HCT116 (cell line): ENCODE measurements around the gene PADI2. TPM values are rescaled to one million over a fixed set of nuclear protein-coding genes. Genes with fewer than 3 reads are reported as not detected.

Experiments used
- ATAC-seq: fragments of 200-7000 bp; cut with Tn5 transposase; 2 replicates; pipeline ENCODE4 v1.9.1; 2020; ENCODE audit warnings: mild to moderate bottlenecking, moderate library complexity
- BruUV-seq: library from RNA; stranded (reverse); fragments of 400-500 nt; replicated peaks from 2 replicates; lab custom pipeline; 2021; lab: Mats Ljungman, UMichigan
- CTCF ChIA-PET: fragments of 300-600 bp; sonication (Branson Sonifier 250); formaldehyde crosslinking; loops from one replicate; lab custom pipeline; 2021; ENCODE audit warnings: antibody characterized with exemption; lab: Charles Lee
- POLR2A ChIA-PET: fragments of 300-600, 350-600 bp; sonication (Branson Sonifier 250); formaldehyde crosslinking; loops from one replicate; lab custom pipeline; 2021; ENCODE audit warnings: antibody characterized with exemption; lab: Charles Lee
- RAD21 ChIA-PET, 2 experiments: fragments of 300-600 bp; sonication (Branson Sonifier 250); formaldehyde crosslinking; loops; one replicate each; lab custom pipeline; 2023; ENCODE audit warnings: low total read pairs in 2 of 2; ENCODE audit not compliant: uncharacterized antibody in 2 of 2, unreplicated experiment in 2 of 2, low non-redundant PET in 1 of 2; lab: Charles Lee
- DNase-seq: peaks from one replicate; pipeline ENCODE4 v3.0.0-alpha.2; 2010; ENCODE audit warnings: low read depth, low spot score
- H2AFZ ChIP-seq: fragments of 200-600 bp; shearing (Covaris generic), sonication (generic); 2 replicates; pipeline ENCODE4 v1.6.1; 2017; ENCODE audit warnings: low read depth, mixed run types, mixed read lengths, antibody characterized with exemption, low read length; ENCODE audit not compliant: poor library complexity, severe bottlenecking
- H3K27ac ChIP-seq: 2 replicates; pipeline ENCODE4 v1.5.1; 2012; ENCODE audit warnings: low read depth, low read length
- H3K27me3 ChIP-seq: fragments of 200-600 bp; sonication (generic); 2 replicates; pipeline ENCODE4 v1.6.1; 2016; ENCODE audit warnings: mixed run types, low read length, mixed read lengths; ENCODE audit not compliant: insufficient read depth
- H3K36me3 ChIP-seq, 2 experiments: fragments of 200-500 bp in 1 of 2; fragments of 200-600 bp in 1 of 2; sonication (Bioruptor generic) in 1 of 2; sonication (generic) in 1 of 2; 2 replicates each; pipeline versions ENCODE4 v1.5.1 to v1.6.1; 2014 to 2016; ENCODE audit warnings: low read length in 2 of 2, inconsistent platforms in 1 of 2, mixed read lengths in 1 of 2, mixed run types in 1 of 2; ENCODE audit not compliant: insufficient read depth in 2 of 2, control insufficient read depth in 1 of 2
- H3K4me1 ChIP-seq, 2 experiments: fragments of 200-600 bp in 1 of 2; sonication (generic) in 1 of 2; 2 replicates each; pipeline versions ENCODE4 v1.5.1 to v1.6.1; 2012 to 2017; ENCODE audit warnings: low read length in 2 of 2, inconsistent platforms in 1 of 2, mild to moderate bottlenecking in 1 of 2, mixed read lengths in 1 of 2, mixed run types in 1 of 2, moderate library complexity in 1 of 2; ENCODE audit not compliant: insufficient read depth in 2 of 2, control insufficient read depth in 1 of 2
- H3K4me2 ChIP-seq: fragments of 200-600 bp; sonication (generic); 2 replicates; pipeline ENCODE4 v1.6.1; 2017; ENCODE audit warnings: mixed run types, low read length, mixed read lengths
- H3K4me3 ChIP-seq, 2 experiments: fragments of 200-600 bp in 1 of 2; sonication (generic) in 1 of 2; replicated peaks in 1 of 2; 2 replicates each; pipeline ENCODE4 v1.5.1; 2011 to 2016; ENCODE audit warnings: low read length in 2 of 2, control low read depth in 1 of 2, low read depth in 1 of 2, mild to moderate bottlenecking in 1 of 2, mixed read lengths in 1 of 2, mixed run types in 1 of 2
- H3K79me2 ChIP-seq: fragments of 200-600 bp; sonication (generic); 2 replicates; pipeline ENCODE4 v1.6.1; 2017; ENCODE audit warnings: mild to moderate bottlenecking, mixed run types, low read length, moderate library complexity, mixed read lengths; ENCODE audit not compliant: insufficient read depth
- H3K9ac ChIP-seq: fragments of 200-600 bp; sonication (generic); 2 replicates; pipeline ENCODE4 v1.6.1; 2016; ENCODE audit warnings: low read length, mixed read lengths
- H3K9me2 ChIP-seq: fragments of 200-600 bp; sonication (generic), shearing (Covaris generic); 2 replicates; pipeline ENCODE4 v1.6.1; 2017; ENCODE audit warnings: mixed run types, mild to moderate bottlenecking, moderate library complexity; ENCODE audit not compliant: insufficient read depth
- H3K9me3 ChIP-seq, 2 experiments: fragments of 200-500 bp in 1 of 2; fragments of 200-600 bp in 1 of 2; sonication (Bioruptor generic) in 1 of 2; sonication (generic) in 1 of 2; 2 replicates each; pipeline ENCODE4 v1.6.1; 2014 to 2017; ENCODE audit warnings: low read length in 2 of 2, mixed read lengths in 2 of 2, inconsistent platforms in 1 of 2, low read depth in 1 of 2, mild to moderate bottlenecking in 1 of 2, mixed run types in 1 of 2, moderate library complexity in 1 of 2; ENCODE audit not compliant: control insufficient read depth in 1 of 2, insufficient read depth in 1 of 2
- H4K20me1 ChIP-seq: fragments of 200-600 bp; sonication (generic), shearing (Covaris generic); 2 replicates; pipeline ENCODE4 v1.6.1; 2017; ENCODE audit warnings: mixed run types, mild to moderate bottlenecking, moderate library complexity; ENCODE audit not compliant: insufficient read depth
- CEBPB ChIP-seq: IDR thresholded peaks from 2 replicates; pipeline ENCODE4 v1.6.1; 2012; ENCODE audit warnings: low read depth
- JUND ChIP-seq: IDR thresholded peaks from 2 replicates; pipeline ENCODE4 v1.6.1; 2012
- POLR2A ChIP-seq: IDR thresholded peaks from 2 replicates; pipeline ENCODE4 v1.7.0; 2011; ENCODE audit warnings: borderline replicate concordance; ENCODE audit not compliant: insufficient read depth, insufficient read length; ENCODE audit errors: extremely low read depth
- POLR2AphosphoS5 ChIP-seq: IDR thresholded peaks from 2 replicates; pipeline ENCODE4 v1.6.1; 2011; ENCODE audit warnings: mild to moderate bottlenecking, low read depth, low read length, moderate library complexity
- SP1 ChIP-seq: IDR thresholded peaks from 2 replicates; pipeline ENCODE4 v1.6.1; 2012; ENCODE audit warnings: low read depth
- YY1 ChIP-seq: IDR thresholded peaks from 2 replicates; pipeline ENCODE4 v1.6.1; 2011; ENCODE audit warnings: low read length, low read depth, moderate library complexity, mild to moderate bottlenecking; ENCODE audit not compliant: insufficient replicate concordance; ENCODE audit errors: extremely low read depth
- intact Hi-C: fragments of 100-400 bp; cut with micrococcal nuclease; formaldehyde crosslinking; loops from 2 replicates; pipeline ENCODE4 v1.10.0; 2022
- total RNA-seq: library from RNA; stranded (reverse); gene quantifications from one replicate; pipeline ENCODE4 v1.2.1, GENCODE V29; 2021; ENCODE audit not compliant: unreplicated experiment
- TF ChIP-seq, protein P1 (sequence below): IDR thresholded peaks from 2 replicates; pipeline ENCODE4 v1.6.1; 2012; ENCODE audit warnings: low read depth
- TF ChIP-seq, protein P2 (sequence below), 3 experiments: fragments of 200-600 bp in 1 of 3; sonication (generic) in 1 of 3; IDR thresholded peaks in 2 of 3; conservative IDR thresholded peaks in 1 of 3; 2 replicates each; pipeline ENCODE4 v1.5.1; 2012 to 2017; ENCODE audit warnings: low read depth in 2 of 3, low read length in 2 of 3, antibody characterized with exemption in 1 of 3, borderline replicate concordance in 1 of 3, control low read depth in 1 of 3, mild to moderate bottlenecking in 1 of 3, mixed read lengths in 1 of 3, mixed run types in 1 of 3, moderate library complexity in 1 of 3; ENCODE audit not compliant: insufficient read depth in 1 of 3
- TF ChIP-seq, protein P3 (sequence below): IDR thresholded peaks from 2 replicates; pipeline ENCODE4 v1.6.1; 2012

The PADI2 gene
- total RNA-seq, 1 experiment from 2014 or later, result 2.7 TPM

DNA sequence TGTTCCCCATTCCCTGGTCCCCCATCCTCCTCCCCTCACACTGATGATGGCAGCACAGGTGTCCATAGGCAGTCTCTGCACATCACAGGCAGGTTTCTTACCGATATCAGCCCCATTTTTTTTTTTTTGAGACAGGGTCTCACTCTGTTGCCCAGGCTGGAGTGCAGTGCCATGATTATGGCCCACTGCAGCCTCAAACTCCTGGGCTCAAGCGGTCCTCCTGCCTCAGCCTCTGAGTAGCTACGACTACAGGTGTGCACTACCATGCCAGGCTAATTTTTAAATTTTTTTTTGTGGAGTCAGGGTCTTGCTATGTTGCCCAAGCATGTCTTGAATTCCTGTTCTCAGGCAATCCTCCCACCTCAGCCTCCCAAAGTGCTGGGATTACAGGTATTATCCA lies 36.5 kb downstream of the PADI2 start:
- no peaks in the 10 kb centered on the region for H3K9me2 ChIP-seq
- no peak for DNase-seq
- no peak for ATAC-seq
- no peaks in the 10 kb centered on the region for H3K4me1 ChIP-seq
- H3K4me3 ChIP-seq, result no peak overlapping the region
- H3K36me3 ChIP-seq, result no peaks in the 10 kb centered on the region
- intact Hi-C loops, result no loop called here
- H3K9ac ChIP-seq, result no peak overlapping the region
- no TSS peak for BruUV-seq
- no peak overlapping the region for H2AFZ ChIP-seq
- no peak for TF ChIP-seq POLR2AphosphoS5
- no peak for TF ChIP-seq SP1
- TF ChIP-seq YY1, result no peak
- TF ChIP-seq, protein P1, sequence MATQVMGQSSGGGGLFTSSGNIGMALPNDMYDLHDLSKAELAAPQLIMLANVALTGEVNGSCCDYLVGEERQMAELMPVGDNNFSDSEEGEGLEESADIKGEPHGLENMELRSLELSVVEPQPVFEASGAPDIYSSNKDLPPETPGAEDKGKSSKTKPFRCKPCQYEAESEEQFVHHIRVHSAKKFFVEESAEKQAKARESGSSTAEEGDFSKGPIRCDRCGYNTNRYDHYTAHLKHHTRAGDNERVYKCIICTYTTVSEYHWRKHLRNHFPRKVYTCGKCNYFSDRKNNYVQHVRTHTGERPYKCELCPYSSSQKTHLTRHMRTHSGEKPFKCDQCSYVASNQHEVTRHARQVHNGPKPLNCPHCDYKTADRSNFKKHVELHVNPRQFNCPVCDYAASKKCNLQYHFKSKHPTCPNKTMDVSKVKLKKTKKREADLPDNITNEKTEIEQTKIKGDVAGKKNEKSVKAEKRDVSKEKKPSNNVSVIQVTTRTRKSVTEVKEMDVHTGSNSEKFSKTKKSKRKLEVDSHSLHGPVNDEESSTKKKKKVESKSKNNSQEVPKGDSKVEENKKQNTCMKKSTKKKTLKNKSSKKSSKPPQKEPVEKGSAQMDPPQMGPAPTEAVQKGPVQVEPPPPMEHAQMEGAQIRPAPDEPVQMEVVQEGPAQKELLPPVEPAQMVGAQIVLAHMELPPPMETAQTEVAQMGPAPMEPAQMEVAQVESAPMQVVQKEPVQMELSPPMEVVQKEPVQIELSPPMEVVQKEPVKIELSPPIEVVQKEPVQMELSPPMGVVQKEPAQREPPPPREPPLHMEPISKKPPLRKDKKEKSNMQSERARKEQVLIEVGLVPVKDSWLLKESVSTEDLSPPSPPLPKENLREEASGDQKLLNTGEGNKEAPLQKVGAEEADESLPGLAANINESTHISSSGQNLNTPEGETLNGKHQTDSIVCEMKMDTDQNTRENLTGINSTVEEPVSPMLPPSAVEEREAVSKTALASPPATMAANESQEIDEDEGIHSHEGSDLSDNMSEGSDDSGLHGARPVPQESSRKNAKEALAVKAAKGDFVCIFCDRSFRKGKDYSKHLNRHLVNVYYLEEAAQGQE, result no peak
- no peak for TF ChIP-seq POLR2A
- no peak for TF ChIP-seq CEBPB
- TF ChIP-seq, protein P2, sequence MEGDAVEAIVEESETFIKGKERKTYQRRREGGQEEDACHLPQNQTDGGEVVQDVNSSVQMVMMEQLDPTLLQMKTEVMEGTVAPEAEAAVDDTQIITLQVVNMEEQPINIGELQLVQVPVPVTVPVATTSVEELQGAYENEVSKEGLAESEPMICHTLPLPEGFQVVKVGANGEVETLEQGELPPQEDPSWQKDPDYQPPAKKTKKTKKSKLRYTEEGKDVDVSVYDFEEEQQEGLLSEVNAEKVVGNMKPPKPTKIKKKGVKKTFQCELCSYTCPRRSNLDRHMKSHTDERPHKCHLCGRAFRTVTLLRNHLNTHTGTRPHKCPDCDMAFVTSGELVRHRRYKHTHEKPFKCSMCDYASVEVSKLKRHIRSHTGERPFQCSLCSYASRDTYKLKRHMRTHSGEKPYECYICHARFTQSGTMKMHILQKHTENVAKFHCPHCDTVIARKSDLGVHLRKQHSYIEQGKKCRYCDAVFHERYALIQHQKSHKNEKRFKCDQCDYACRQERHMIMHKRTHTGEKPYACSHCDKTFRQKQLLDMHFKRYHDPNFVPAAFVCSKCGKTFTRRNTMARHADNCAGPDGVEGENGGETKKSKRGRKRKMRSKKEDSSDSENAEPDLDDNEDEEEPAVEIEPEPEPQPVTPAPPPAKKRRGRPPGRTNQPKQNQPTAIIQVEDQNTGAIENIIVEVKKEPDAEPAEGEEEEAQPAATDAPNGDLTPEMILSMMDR (IDR thresholded peaks at IDR 0.05 in 2 of 3, conservative IDR thresholded peaks at IDR 0.05 in 1 of 3; ENCODE audit: borderline replicate concordance in 1 of 3, insufficient read depth in 1 of 3, low read depth in 2 of 3, low read length in 2 of 3), result no peak
- TF ChIP-seq JUND, result no peak
- TF ChIP-seq, protein P3, sequence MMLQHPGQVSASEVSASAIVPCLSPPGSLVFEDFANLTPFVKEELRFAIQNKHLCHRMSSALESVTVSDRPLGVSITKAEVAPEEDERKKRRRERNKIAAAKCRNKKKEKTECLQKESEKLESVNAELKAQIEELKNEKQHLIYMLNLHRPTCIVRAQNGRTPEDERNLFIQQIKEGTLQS, result no peak
- no peak overlapping the region for H3K27ac ChIP-seq
- no peaks in the 10 kb centered on the region; a peak in 1 of 4 replicates for H3K9me3 ChIP-seq
- ChIA-PET POLR2A (no interaction called here), RAD21 (no interaction called here), CTCF (no interaction called here)
- H3K27me3 ChIP-seq, result no peaks in the 10 kb centered on the region
- no peaks in the 10 kb centered on the region for H4K20me1 ChIP-seq
- no peaks in the 10 kb centered on the region for H3K79me2 ChIP-seq
- H3K4me2 ChIP-seq, result no peak overlapping the region
